ENCODE data around the gene SIRT2. TPM values are rescaled to one million over a fixed set of nuclear protein-coding genes. Genes with fewer than 3 reads are reported as not detected.
A peak's percentile ranks its signal among the peaks of the same experiment; 100 is the strongest.

Gene SIRT2
- total RNA-seq, 6 donors from 2014 or later, result 45.2 to 93.2 (median 59.1) TPM

DNA sequence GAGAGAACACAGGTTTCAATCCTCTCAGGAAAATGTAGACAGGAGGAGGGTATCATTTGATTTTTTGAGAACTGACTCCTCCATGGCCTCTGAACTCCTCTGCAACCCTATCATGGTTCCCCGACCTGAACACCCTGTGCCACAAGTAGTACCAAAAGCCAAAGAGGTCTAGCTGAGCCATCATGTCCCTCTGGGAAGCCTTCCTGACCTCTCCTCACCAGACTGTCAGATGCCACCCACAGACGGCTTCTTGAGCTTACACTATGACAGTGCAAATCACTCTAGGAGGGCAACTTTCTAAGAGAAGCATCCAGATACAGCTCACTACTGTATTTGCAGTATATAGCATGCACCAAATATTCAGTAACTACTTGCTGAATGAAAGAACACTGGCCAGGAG lies 53.3 kb downstream of the SIRT2 start:
- WGBS, 2 donors, result 59 to 75% methylated on average over 2 of the region's 2 CpGs
- Histone ChIP-seq H3K9me3 (no peaks in the 10 kb centered on the region), H3K36me3 (peaks cover 61 to 72% (median 64%) of the 10 kb centered on the region in 4 donors), H3K27ac (no peak overlapping the region), H3K4me1 (peaks cover 27 to 52% (median 28%) of the 10 kb centered on the region in 4 donors), H3K27me3 (no peaks in the 10 kb centered on the region), H3K4me3 (no peak overlapping the region)
- DNase-seq, result no peak
- TF ChIP-seq POLR2A (IDR thresholded peaks at IDR 0.05) (no peak), POLR2AphosphoS5 (IDR thresholded peaks at IDR 0.05) (no peak)
- TF ChIP-seq, protein P1, sequence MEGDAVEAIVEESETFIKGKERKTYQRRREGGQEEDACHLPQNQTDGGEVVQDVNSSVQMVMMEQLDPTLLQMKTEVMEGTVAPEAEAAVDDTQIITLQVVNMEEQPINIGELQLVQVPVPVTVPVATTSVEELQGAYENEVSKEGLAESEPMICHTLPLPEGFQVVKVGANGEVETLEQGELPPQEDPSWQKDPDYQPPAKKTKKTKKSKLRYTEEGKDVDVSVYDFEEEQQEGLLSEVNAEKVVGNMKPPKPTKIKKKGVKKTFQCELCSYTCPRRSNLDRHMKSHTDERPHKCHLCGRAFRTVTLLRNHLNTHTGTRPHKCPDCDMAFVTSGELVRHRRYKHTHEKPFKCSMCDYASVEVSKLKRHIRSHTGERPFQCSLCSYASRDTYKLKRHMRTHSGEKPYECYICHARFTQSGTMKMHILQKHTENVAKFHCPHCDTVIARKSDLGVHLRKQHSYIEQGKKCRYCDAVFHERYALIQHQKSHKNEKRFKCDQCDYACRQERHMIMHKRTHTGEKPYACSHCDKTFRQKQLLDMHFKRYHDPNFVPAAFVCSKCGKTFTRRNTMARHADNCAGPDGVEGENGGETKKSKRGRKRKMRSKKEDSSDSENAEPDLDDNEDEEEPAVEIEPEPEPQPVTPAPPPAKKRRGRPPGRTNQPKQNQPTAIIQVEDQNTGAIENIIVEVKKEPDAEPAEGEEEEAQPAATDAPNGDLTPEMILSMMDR (IDR thresholded peaks at IDR 0.05), result no peak
- no peak for ATAC-seq (ENCODE audit: low FRiP score in 2 of 2)

DNA sequence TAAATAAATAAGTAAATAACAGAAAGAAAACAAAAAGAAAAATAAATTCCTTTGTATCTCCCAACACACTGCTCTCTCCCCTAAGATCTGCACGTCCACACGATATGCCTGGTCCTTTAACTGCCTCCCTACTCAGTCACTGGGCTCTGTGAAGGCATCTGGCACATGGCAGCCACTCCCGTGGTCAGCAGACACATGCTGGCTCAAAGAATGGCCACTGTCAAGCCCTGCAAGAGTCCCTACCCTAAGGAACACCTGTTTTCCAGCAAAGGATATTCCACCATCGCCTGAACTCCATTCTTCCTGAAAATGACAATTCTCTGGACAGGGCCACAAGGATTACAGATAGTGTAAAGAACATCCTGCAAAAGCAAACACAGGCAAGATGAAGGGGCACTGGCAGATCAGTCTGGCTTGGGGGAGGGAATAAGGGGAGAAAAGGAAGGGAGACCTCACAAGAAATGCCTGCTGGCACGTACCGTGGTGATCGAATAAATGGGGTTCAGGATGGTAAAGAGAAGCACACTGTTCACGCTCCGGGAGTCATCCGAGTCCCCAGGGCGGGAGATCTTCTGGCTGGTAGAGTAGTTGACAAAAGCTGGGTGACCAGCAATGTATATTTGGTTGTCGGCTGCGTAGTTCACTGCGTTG lies 53.9 kb downstream of the SIRT2 start:
- Histone ChIP-seq H3K9me3 (no peaks in the 10 kb centered on the region), H3K27ac (no peak overlapping the region), H3K4me1 (peaks cover 24 to 48% (median 24%) of the 10 kb centered on the region in 4 donors), H3K27me3 (no peaks in the 10 kb centered on the region), H3K4me3 (no peak overlapping the region), H3K36me3 (peaks cover 67 to 78% (median 70%) of the 10 kb centered on the region in 4 donors)
- TF ChIP-seq POLR2A (IDR thresholded peaks at IDR 0.05) (no peak), EP300 (IDR thresholded peaks at IDR 0.05) (no peak), POLR2AphosphoS5 (IDR thresholded peaks at IDR 0.05) (no peak)
- TF ChIP-seq, protein P1 (IDR thresholded peaks at IDR 0.05), result no peak
- DNase-seq (no peak), ATAC-seq (ENCODE audit: low FRiP score in 2 of 2) (no peak)
- 92 to 96% methylated on average over 14 of the region's 14 CpGs for WGBS, 2 donors

DNA sequence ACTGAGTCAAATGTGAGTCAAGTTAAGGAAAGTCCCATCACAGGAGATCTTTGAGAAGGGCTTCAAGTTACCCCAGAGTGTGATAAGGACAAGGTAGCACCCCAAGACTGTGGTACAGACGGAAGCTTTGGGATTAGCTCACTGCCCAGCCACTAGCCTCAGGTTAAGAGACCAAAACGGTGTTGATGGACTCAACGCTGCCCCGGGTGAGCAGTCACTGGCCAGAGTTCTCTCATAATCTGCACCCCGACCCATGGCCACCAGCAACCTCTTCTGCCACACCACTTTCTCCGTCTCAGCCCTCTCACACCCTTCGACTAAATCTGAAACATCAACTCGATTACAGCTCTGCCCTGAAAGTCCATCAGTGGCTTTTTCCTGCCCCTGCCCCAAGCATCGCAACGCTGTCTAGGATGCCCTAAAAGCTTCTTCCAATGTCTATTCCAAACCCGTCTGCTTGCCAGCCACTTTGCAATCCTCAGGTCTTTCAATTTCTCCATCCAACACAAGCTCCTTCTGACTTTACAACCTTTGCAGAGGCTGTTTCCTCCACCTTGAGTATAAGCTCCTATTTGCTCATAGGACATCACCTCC lies 55.2 kb downstream of the SIRT2 start:
- Histone ChIP-seq H3K27ac (no peak overlapping the region), H3K9me3 (no peaks in the 10 kb centered on the region), H3K4me1 (peaks cover 24 to 48% (median 24%) of the 10 kb centered on the region in 4 donors), H3K36me3 (peaks cover 80 to 91% (median 83%) of the 10 kb centered on the region in 4 donors), H3K4me3 (no peak overlapping the region), H3K27me3 (no peaks in the 10 kb centered on the region)
- WGBS, 2 donors, result 92 to 95% methylated on average over 11 of the region's 11 CpGs
- no peak for TF ChIP-seq POLR2A (IDR thresholded peaks at IDR 0.05)
- TF ChIP-seq, protein P1 (IDR thresholded peaks at IDR 0.05), result no peak
- TF ChIP-seq EP300 (IDR thresholded peaks at IDR 0.05), result no peak
- TF ChIP-seq POLR2AphosphoS5 (IDR thresholded peaks at IDR 0.05), result no peak
- DNase-seq, result no peak
- no peak for ATAC-seq (ENCODE audit: low FRiP score in 2 of 2)

DNA sequence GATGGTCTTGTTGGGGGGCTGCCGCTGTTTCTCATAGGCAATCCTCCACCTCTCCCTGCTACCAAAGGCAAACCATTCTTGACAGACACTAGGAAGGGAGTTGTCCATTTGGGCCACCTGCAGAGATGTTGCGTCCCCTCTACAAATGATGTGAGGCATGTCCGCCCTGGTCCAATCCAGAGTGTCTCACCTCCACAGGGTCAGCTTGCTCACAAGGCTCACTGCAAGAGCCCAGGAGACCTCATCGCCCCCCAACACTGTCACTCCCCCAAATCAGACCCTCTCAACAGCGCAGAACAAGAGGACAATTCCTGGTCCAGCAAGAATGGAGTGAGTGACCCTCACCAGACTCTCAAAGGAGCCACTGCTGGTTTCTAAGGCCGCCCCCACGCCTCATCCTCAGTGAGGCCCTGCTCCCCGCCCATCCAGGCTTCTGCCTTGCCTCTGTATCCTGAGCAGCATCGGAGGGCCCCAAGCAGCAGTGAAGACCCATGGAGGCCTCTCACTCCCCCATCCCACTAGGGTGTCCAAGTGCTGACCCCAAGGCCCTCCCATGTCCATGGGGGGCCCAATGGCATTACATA lies 56.2 kb downstream of the SIRT2 start:
- TF ChIP-seq EP300 (IDR thresholded peaks at IDR 0.05) (no peak), POLR2AphosphoS5 (IDR thresholded peaks at IDR 0.05) (no peak), POLR2A (IDR thresholded peaks at IDR 0.05) (no peak)
- TF ChIP-seq, protein P1 (IDR thresholded peaks at IDR 0.05), result no peak
- H3K27ac ChIP-seq, result peak overlapping the region in 2 of 4 donors; percentile 58 to 65
- no peaks in the 10 kb centered on the region for H3K27me3 ChIP-seq
- H3K36me3 ChIP-seq, result peaks cover 88 to 97% (median 92%) of the 10 kb centered on the region in 4 donors
- WGBS, 2 donors, result 90 to 99% methylated on average over 7 to 9 of the region's 9 CpGs
- no peak for ATAC-seq (ENCODE audit: low FRiP score in 2 of 2)
- no peak for DNase-seq
- no peaks in the 10 kb centered on the region for H3K9me3 ChIP-seq
- no peak overlapping the region for H3K4me3 ChIP-seq
- peaks cover 16 to 52% (median 19%) of the 10 kb centered on the region in 4 donors for H3K4me1 ChIP-seq
